ENCODE data around the gene DNAJB2.
A peak's percentile ranks its signal among the peaks of the same experiment; 100 is the strongest.
"Not testable (repeated sequence)": the region's sequence is repeated elsewhere in the genome, so short reads cannot be mapped to it uniquely, and the experiment has no call there.

The DNAJB2 gene

GRCh38 chr2:219273937-219274336 is 5.2 kb upstream of the DNAJB2 start:
- no peaks in the 10 kb centered on the region for H3K9me3 Mint-ChIP-seq
- ATAC-seq (no peak), DNase-seq (no peak)
- no peak overlapping the region for H3K4me3 Mint-ChIP-seq
- no peak overlapping the region for H3K27ac Mint-ChIP-seq
- H3K4me1 Mint-ChIP-seq = peaks cover 27% of the 10 kb centered on the region
- no peaks in the 10 kb centered on the region for H3K27me3 Mint-ChIP-seq

- H3K4me1 Mint-ChIP-seq = peaks cover 29% of the 10 kb centered on the region
- H3K27ac Mint-ChIP-seq = no peak overlapping the region
- no peaks in the 10 kb centered on the region for H3K27me3 Mint-ChIP-seq
- no peak for DNase-seq
- no peak overlapping the region for H3K4me3 Mint-ChIP-seq
- no peaks in the 10 kb centered on the region for H3K9me3 Mint-ChIP-seq
- no peak for ATAC-seq
These were observed 4.7 kb upstream of the DNAJB2 start for GRCh38 chr2:219274361-219274921.

DNA sequence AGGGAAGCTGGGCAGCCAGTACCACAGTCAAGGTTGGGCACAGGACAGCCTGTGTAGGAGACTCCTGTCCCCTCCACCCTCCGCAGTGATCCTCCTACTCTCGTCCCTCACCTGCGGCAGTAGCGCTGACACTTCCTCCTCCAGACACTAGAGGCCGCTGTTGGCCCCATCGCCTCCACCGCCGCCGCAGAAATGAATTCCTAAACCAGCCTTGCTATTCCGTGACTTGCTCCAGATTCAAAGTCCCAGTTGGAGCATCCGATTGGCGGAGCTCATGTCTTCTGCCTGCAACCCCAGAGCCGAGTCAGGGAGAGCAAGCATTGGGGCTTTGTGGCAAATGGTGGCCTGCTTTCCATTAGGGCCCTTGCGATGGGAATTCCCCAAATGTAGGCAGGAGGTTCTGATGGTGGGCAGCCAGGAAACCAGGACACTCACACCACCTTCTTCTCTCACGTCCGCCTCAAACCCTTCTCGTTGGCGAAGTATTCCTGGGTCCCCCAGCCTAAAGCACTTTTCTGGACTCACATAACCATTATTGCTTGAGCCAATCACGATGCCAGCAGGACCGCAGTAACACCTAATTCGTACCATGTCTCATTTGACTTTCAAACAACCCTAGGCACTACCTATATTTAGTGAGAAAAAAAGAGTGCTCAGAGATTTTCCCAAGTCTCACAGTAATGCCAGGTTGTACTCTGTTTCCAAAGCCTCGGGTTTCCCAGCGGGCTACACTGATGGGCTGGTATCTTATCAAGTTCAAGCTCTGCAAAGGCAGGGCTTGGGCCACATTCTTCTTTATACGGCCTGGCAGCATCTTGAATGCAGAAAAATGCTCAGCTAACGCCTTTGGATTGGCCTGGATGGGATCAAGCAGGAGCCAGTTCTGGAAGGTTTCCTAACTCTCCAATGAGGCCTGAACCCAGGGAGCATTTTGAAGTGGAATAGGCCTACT is 1.2 kb upstream of the DNAJB2 start:
- Mint-ChIP-seq H3K4me3 (peak overlapping the region; percentile 95 to 99), H3K4me1 (peaks cover 58% of the 10 kb centered on the region), H3K27me3 (no peaks in the 10 kb centered on the region), H3K9me3 (no peaks in the 10 kb centered on the region), H3K27ac (peak overlapping the region; percentile 94 to 99)
- ATAC-seq (no peak), DNase-seq (peak; percentile 77 to 80)

- no peak for ATAC-seq
- peak overlapping the region; percentile 95 to 99 for H3K4me3 Mint-ChIP-seq
- H3K4me1 Mint-ChIP-seq = peaks cover 59% of the 10 kb centered on the region
- H3K27ac Mint-ChIP-seq = peak overlapping the region; percentile 94 to 99
- no peaks in the 10 kb centered on the region for H3K9me3 Mint-ChIP-seq
- H3K27me3 Mint-ChIP-seq = no peaks in the 10 kb centered on the region
- DNase-seq = no peak
These were observed 463 bp upstream of the DNAJB2 start for GRCh38 chr2:219278655-219279150.

GRCh38 chr2:219279916-219280516 is 850 bp downstream of the DNAJB2 start:
- Mint-ChIP-seq H3K27me3 (no peaks in the 10 kb centered on the region), H3K9me3 (no peaks in the 10 kb centered on the region), H3K4me1 (peaks cover 55% of the 10 kb centered on the region), H3K27ac (peak overlapping the region; percentile 99), H3K4me3 (peak overlapping the region; percentile 95 to 99)
- no peak for ATAC-seq
- no peak for DNase-seq

DNA sequence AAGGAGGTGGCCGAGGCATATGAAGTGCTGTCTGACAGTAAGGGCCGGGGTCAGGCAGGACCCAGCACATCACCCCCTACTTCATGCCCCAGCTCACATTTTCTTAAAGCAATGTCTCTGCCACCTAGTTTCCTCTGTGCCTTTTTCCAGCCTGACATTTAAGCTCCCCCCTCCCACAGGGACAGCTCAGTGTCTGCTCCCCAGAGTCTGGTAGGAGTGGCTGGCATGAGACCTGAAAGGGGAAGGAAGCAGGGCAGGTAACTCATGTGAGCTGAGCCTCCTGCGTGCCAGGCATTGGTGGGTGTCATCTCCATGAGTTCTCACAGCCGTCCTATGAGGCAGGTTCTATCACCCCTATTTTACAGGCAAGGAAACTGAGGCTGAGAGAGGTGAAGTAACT is 1.5 kb downstream of the DNAJB2 start:
- Mint-ChIP-seq H3K4me1 (peaks cover 61% of the 10 kb centered on the region), H3K27ac (no peak overlapping the region)

GRCh38 chr2:219281588-219281987 is 2.4 kb downstream of the DNAJB2 start:
- Mint-ChIP-seq H3K27ac (no peak overlapping the region), H3K4me1 (peaks cover 67% of the 10 kb centered on the region), H3K27me3 (no peaks in the 10 kb centered on the region), H3K4me3 (no peak overlapping the region), H3K9me3 (no peaks in the 10 kb centered on the region)
- DNase-seq = no peak
- ATAC-seq = no peak

More for the DNA sequence above, 1.5 kb downstream of the DNAJB2 start:
- no peak for DNase-seq
- no peaks in the 10 kb centered on the region for H3K9me3 Mint-ChIP-seq
- ATAC-seq = no peak
- peak overlapping the region; percentile 95 to 99 for H3K4me3 Mint-ChIP-seq
- no peaks in the 10 kb centered on the region for H3K27me3 Mint-ChIP-seq

- no peaks in the 10 kb centered on the region for H3K27me3 Mint-ChIP-seq
- DNase-seq (no peak), ATAC-seq (no peak)
- no peaks in the 10 kb centered on the region for H3K9me3 Mint-ChIP-seq
- H3K4me1 Mint-ChIP-seq = peaks cover 71% of the 10 kb centered on the region
- no peak overlapping the region for H3K4me3 Mint-ChIP-seq
- H3K27ac Mint-ChIP-seq = no peak overlapping the region
These were observed 3.2 kb downstream of the DNAJB2 start for GRCh38 chr2:219282375-219282774.

DNA sequence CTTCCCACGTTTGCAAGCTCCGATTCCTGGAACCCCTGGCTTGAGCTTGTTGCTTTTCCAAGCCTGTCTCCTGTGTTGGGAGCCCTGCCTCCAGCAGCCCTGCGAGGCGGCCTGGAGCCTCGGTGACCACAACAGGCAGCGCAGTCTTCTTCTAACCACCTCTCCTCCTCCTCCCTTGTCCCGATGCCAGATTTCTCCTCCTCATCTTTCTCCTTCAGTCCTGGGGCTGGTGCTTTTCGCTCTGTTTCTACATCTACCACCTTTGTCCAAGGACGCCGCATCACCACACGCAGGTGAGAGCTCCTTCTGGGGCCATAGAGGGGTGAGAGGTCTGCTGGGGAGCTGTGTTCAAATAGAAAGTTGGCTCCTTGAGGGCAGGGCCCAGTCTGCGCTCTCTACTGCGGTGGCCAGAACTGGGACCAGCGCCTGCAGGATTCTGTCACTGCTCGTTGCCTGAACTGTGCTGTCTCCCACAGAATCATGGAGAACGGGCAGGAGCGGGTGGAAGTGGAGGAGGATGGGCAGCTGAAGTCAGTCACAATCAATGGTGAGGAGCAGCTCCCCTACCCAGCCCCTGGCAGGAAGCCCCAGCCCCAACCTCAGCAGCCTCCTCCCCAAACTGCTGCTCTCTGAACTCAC is 3.9 kb downstream of the DNAJB2 start:
- no peak overlapping the region for H3K4me3 Mint-ChIP-seq
- H3K27ac Mint-ChIP-seq = no peak overlapping the region
- H3K27me3 Mint-ChIP-seq = no peaks in the 10 kb centered on the region
- ATAC-seq = no peak
- peaks cover 70% of the 10 kb centered on the region for H3K4me1 Mint-ChIP-seq
- DNase-seq = no peak
- H3K9me3 Mint-ChIP-seq = no peaks in the 10 kb centered on the region

DNA sequence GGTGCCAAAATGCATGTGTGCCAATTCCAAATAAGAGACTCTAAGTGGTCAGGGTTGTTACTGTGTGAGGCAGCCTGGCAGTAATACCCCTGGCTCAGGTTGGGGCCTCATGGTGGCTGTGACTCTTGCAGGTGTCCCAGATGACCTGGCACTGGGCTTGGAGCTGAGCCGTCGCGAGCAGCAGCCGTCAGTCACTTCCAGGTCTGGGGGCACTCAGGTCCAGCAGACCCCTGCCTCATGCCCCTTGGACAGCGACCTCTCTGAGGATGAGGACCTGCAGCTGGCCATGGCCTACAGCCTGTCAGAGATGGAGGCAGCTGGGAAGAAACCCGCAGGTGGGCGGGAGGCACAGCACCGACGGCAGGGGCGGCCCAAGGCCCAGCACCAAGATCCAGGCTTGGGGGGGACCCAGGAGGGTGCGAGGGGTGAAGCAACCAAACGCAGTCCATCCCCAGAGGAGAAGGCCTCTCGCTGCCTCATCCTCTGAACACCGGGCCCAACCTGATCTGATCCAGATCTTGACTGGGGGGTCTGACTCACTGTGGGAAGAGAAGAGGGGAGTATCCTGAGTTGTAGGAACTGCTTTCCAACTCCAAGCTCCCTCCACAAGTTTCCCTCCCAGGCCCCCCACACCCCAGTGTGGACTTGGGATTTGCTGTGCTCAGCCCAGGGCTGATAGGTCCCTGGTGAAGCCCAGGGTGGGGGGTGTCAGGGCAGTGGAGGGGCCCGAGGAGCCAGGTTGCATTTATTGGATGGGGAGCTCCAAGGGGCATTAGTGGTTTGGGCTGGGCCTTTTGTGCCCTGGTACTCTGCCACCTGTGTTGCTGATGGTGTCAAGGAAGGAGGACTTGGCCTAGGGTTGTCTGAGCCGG is 5.6 kb downstream of the DNAJB2 start:
- no peak overlapping the region for H3K27ac Mint-ChIP-seq
- ATAC-seq (no peak), DNase-seq (no peak)
- no peaks in the 10 kb centered on the region for H3K27me3 Mint-ChIP-seq
- H3K4me1 Mint-ChIP-seq = peaks cover 56% of the 10 kb centered on the region
- H3K9me3 Mint-ChIP-seq = no peaks in the 10 kb centered on the region
- H3K4me3 Mint-ChIP-seq = no peak overlapping the region

DNA sequence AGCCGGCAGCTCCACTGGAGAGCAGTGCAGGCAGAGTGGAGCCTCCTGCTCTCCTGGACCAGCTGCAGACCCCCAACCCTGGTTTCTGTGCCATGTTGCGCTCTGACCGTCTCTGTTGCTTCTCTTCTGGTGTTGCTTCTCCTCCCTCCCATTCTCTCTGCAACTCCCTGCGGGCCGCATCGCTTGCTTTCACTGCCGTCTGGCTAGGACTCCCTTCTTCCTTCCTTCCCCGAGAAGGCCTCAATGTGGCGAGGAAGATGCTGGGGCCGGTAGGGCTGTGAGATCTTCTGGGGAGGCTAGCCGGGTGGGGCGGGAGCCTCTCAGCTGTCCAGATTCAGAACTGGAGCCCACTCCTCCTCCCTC is 6.2 kb downstream of the DNAJB2 start:
- H3K27ac Mint-ChIP-seq = no peak overlapping the region
- no peak overlapping the region for H3K4me3 Mint-ChIP-seq

DNA sequence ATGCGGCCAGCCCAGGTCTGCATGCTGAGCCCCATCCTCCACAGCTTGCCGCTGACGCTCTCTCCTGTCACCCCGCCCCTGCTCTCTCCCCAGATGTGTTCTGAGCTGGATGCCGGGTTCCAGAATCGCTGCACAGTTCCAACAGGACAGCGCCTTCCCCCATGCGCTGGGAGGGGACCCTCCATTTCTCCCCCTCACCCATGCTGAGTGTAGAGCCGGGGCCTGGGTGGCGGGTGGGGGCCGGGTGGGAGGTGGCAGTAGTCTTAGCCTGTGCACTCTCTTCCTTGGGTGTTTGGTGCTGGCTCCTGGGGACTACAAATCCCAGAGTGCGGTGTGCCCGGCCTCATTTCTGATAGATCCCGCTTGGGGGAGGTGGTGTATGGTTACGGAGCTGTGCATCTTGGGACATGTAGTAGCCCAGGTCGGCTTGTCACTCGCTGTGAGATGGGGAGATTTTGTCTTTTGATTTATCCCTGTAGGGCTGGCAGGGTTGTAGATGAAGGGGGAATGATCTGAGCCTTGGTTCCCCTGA is 6.8 kb downstream of the DNAJB2 start:
- Mint-ChIP-seq H3K27me3 (no peaks in the 10 kb centered on the region), H3K27ac (peak overlapping the region in 1 of 2 donors; percentile 66), H3K9me3 (no peaks in the 10 kb centered on the region), H3K4me3 (no peak overlapping the region), H3K4me1 (peaks cover 44% of the 10 kb centered on the region)
- DNase-seq = no peak
- peak; percentile 26 for ATAC-seq

More for the DNA sequence above, 6.2 kb downstream of the DNAJB2 start:
- DNase-seq (no peak), ATAC-seq (no peak)
- Mint-ChIP-seq H3K27me3 (no peaks in the 10 kb centered on the region), H3K4me1 (peaks cover 50% of the 10 kb centered on the region), H3K9me3 (no peaks in the 10 kb centered on the region)

DNA sequence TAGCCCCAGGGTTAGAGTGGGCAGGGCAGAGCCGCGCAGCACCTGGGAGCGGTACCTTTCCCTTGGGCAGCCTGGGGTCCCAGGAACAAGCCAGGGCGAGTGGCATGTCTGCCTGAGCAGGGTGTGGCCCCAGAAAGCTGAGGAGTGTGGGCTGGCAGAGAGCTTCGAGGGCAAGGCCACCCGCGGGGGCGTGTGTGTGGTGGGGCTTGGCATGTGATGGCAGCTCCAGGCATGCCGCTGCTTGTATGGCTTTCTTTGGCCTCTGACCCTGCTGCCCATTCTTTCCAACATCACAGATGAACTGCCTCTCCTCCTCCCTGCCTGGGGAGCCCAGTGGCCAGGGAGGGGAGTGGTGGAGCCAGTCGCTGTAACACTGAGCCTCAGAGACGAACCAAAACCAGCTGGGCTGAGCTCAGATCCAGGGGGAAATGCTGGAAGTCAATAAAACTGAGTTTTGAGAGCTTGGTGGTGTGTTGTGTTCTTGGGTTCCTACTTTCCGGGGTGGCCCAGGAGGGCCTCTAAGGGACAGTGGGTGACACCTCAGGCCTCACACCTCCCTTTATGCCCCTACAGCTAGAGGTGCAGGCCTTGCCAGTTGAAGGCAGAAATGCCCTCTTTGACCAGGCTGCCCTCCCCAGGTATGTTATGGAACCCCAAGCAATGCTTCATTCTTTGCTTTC is 7.4 kb downstream of the DNAJB2 start:
- Mint-ChIP-seq H3K9me3 (no peaks in the 10 kb centered on the region), H3K27ac (peak overlapping the region in 1 of 2 donors; percentile 66), H3K4me3 (peak overlapping the region in 1 of 2 donors; percentile 31), H3K27me3 (no peaks in the 10 kb centered on the region), H3K4me1 (peaks cover 38% of the 10 kb centered on the region)
- DNase-seq (no peak), ATAC-seq (no peak)

- H3K4me3 Mint-ChIP-seq = not testable (repeated sequence)
- peak overlapping the region in 1 of 2 donors; percentile 59 for H3K27ac Mint-ChIP-seq
These were observed 7.9 kb downstream of the DNAJB2 start for GRCh38 chr2:219287116-219287440.

More at GRCh38 chr2:219287116-219287440, 7.9 kb downstream of the DNAJB2 start:
- DNase-seq, H3K9me3 Mint-ChIP-seq, H3K27me3 Mint-ChIP-seq, ATAC-seq: not testable (repeated sequence)
- peaks cover 35% of the 10 kb centered on the region for H3K4me1 Mint-ChIP-seq

Data from stimulated activated naive CD8-positive, alpha-beta T cell treated with anti-CD3 and anti-CD28 coated beads, Interleukin-15, amount 100 ng/mL, for 72 hours (primary cell).